Measurements from ENCODE around the gene IL19. TPM values are rescaled to one million over a fixed set of nuclear protein-coding genes. Genes with fewer than 3 reads are reported as not detected.

The IL19 gene, protein sequence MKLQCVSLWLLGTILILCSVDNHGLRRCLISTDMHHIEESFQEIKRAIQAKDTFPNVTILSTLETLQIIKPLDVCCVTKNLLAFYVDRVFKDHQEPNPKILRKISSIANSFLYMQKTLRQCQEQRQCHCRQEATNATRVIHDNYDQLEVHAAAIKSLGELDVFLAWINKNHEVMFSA
- polyA plus RNA-seq (ENCODE audit: insufficient read length in 4 of 4), result 1 to 10 TPM in 1 of 4 donors, under 1 TPM in 3; 0.51 to 1.0 (median 0.68) TPM

DNA sequence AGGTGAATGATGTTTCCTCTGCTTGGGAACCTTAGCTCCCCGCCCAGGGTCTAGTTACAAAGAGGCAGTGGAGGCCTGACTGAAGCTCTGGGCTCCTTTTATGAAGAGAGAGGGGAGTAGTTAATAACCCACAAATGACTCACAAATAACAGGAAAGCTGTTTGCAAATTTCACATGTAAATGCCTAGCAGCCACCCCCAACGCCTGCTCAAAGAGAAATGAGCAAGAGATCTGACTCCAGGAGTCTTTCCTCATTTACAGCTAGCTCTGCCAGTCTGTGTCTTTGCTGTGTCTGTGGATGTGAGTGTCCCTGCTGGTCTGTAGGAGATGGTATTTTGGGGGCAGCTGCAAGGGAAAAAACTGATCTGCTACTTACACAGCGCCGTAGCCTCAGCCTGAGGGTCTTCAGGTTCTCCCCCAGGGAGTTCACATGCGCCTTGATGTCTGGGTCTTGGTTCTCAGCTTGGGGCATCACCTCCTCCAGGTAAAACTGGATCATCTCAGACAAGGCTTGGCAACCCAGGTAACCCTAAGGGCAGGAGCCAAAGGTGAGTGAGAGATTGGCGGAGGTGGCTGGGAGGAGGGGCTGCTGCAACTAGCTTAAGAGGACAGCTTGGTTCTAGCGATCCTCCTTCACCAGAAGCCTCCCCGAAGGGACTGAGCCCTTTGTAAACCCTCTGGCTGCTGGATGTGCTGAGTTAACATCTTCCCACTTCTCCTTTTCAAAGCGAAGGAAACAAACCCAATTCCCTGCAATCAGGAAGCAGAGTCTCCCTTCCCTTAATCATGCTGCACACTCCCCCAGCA is at the start of gene IL19:
IL19 (plus strand) TSS at position 243 of the 807 bp plus-strand sequence. CDS start 65,890 bp downstream, outside the sequence.
- no peak for DNase-seq (ENCODE audit: low read depth in 4 of 4, low spot score in 2 of 4)

DNA sequence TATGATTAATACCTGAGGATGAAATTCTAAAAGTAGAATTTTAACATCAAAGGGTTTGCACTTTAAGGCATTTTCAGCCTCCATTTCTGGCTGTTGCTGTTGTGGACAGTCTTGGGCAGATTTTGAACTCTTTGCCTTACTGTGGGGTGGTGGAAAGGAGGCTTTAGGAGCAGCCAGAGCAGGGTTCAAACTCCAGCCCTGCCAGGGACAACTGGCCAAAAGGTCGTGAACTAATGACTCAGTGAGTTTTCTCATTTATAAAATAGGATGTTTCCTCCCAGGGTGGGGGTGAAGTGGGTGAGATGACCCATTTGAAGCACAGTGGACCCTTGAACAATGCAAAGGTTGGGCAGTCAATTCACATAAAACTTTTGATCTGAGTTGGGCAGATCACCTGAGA is 49.1 kb upstream of the IL19 start:
- no peak for DNase-seq (ENCODE audit: low read depth in 4 of 4, low spot score in 2 of 4)

DNA sequence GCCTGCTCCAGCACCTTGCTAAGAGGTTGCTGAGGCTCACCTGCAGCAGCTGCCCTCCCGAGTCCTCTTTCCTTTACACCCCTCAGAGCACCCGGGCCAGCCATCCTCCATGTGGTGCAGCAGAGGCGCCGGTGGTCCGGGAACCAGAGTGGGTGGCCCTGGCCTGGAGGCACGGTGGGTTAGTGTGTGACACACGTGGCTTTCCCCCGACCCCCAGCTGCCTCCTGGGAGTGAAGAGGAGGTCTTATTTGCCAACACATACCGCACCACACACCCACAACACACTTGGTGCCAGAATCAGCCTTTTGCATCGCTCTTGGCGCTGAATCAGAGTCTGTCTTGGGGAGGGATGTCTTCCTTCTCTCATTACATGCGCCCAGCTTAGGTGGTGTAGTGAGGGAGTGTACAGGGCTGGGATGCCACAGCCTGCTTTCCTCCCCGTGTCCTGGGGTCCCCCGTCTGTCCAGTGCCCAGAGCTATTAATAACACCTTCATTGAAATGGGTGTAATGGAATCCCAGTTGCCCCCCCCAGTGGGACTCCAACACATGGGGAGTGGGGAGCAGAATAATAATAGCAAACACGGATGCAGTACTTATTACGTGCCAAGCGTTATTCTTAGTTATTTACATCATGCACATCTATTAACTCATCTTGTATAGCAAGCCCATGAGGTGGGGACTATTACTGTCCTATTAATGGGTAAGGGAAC is 47.7 kb upstream of the IL19 start:
- DNase-seq (ENCODE audit: low read depth in 4 of 4, low spot score in 2 of 4), result no peak

DNA sequence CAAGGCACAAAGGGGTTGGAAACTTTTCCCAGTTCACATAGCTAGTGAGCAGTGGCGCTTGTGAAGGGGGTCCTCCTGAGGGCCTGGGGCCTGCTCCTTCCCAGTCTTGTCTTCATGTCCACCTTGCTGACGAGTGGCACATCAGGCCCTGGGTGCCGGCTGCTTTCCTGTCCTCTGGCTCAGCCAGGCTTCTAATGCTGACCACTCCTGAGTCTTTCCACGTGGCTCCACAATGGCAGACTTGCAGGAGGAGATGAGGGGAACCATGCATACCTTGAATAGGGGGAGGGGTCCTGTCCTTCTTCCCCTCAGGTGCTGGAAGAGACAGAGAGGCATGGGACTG is 47.1 kb upstream of the IL19 start:
- no peak for DNase-seq (ENCODE audit: low read depth in 4 of 4, low spot score in 2 of 4)

DNA sequence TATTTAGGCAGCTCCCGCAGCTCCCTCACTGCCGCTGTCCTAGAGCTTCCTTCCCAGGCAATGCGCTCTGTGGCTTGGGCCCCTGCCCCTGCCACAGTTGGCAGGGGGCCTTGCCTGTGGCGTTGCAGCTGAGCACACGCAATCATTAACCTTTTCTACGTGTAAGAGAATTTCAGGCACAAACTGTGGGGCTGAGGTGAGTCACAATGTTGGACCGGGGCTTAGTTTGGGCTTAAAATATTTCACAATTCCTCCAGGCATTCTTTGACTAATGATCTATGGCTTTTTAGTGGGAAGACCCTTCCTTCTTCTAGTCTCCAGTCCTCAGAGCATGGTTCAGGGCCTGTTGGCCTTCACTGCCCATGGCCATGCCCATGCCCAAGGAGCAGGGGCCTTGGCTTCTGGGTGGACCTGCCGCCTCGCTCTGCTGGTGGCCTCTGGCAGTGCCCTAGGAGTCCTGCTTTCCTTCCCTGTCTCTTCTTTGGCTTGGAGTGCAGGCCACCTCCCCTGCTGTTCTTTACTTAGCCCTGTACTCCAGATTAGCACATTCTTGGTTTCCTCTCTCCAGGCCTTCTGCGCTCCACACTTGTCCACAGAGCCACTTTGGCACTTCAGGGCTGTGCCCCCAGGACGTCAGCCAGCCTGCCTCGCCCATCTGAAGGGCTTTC is 46.6 kb upstream of the IL19 start:
- no peak for DNase-seq (ENCODE audit: low read depth in 4 of 4, low spot score in 2 of 4)

DNA sequence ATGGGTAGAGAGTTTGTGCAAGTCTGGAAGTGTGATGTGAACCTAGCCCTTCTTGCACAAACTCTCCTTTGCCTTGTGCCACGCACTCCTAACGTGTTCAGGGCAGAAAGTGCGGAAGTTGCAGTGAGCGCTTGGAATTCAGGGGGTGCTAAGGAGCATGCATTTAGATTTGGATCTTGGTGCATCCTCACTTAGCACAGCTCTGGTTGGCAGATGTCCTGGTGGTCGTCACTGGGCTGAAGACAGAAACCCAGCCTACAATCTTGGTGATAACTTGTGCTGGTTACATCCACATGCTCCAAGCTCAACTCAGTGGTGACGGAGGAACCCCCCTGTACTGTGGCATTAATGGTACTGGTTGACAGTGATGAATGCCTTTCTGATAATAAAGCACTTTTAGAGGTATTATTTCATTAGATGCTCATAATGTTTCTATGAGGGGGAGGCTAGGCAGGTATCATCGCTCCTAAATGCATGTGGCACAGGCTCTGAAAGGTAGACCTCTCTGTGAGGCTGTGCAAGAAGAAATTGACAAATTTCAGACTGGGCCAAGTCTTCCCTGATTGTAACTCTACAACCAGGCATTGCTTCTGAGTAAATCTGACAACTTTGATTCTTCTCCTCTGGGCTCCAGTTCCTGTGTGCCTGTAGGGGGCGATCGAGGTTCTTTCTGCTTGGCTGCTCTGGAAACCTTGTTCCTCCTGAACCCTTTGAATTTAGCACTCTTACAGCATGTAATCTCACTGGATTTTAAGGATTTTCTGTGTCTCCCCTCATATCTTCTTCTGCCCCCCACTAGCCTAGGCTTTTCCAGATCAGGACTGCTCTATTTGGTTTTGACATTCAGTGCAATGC is 45.2 kb upstream of the IL19 start:
- DNase-seq (ENCODE audit: low read depth in 4 of 4, low spot score in 2 of 4), result no peak

DNA sequence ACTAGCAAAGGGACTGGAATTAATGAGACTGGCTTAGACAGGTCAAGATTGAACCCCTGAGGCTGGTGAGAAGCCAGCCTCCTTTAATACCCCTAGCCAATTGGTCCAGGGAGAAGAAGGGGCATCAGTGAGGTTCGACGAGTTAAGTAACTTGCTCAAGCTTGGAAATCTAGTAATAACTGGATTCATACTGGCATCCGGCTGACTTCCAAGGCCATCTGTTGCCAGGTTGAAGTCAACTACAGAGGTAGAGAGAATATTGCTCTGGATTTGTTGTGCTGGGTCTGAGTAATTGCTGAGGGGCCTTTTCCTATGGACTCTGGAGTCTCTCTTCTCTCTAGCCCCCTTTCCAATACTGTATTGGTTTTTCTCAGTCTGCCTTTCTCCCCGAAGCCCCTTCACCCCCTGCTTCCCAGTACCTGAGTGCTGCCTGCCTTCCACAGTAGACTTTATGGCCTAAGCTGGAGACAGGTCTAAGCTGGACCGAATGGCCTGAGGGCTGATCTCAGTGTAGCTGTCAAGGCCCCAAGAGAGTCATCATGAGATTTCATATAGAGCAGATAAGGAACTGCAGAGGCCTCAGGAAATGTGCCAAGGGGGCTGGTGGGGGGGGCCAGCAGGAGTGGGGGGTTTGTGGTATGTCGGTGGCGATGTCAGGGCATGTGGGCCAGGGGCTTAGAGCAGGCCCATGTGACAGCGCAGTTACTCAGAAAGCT is 42.4 kb upstream of the IL19 start:
- DNase-seq (ENCODE audit: low read depth in 4 of 4, low spot score in 2 of 4), result no peak

DNA sequence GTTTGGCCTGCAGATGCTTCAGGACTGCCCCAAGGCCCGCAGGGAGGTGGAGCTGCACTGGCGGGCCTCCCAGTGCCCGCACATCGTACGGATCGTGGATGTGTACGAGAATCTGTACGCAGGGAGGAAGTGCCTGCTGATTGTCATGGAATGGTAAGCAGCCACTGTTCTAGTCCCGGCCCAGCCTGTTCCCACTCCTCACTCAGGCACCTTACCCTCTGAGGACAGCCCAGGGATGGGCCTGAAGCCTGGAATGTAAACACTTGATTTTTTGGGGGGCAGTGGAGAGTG is 41.9 kb upstream of the IL19 start:
- DNase-seq (ENCODE audit: low read depth in 4 of 4, low spot score in 2 of 4), result no peak

DNA sequence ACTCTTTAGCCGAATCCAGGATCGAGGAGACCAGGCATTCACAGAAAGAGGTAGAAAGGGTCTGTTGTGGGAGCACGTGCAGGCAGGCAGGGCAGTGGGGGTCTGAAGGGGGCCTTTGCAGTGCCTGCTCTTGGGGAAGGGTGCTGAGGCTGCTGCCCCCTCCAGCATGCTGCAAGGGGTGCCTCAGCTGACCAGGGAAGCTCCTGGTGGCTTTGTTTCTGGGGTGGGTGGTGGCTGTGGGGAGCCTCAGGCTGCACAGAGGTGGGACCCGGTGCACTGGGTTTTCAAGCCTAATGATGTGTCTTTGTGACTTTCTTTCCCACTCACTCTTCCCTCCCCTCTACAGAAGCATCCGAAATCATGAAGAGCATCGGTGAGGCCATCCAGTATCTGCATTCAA is 41.5 kb upstream of the IL19 start:
- no peak for DNase-seq (ENCODE audit: low read depth in 4 of 4, low spot score in 2 of 4)

DNA sequence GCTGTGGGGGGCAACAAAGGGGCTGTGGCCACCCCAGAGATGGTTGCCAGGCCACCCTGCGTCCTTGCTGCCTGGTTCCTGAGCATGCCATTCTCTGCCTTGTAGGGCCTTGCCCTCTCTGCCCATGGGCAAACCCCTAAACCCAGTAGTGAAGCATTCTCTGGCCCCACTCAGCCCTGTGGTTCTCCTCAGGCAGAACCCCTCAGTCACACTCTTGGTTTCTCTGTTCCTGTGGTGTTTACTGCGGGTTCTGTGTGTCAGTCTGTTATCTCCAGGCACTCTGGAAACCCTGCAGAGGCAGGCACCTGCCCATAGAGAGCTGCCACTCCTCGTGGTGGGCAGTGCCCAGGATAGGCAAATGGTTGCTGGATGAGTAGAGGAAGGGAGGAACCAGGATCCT is 41.1 kb upstream of the IL19 start:
- no peak for DNase-seq (ENCODE audit: low read depth in 4 of 4, low spot score in 2 of 4)

DNA sequence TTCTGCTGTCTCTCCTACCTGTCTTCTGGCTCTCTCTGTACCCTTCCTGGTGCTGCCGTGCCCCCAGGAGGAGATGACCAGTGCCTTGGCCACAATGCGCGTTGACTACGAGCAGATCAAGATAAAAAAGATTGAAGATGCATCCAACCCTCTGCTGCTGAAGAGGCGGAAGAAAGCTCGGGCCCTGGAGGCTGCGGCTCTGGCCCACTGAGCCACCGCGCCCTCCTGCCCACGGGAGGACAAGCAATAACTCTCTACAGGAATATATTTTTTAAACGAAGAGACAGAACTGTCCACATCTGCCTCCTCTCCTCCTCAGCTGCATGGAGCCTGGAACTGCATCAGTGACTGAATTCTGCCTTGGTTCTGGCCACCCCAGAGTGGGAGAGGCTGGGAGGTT is 38.1 kb upstream of the IL19 start:
- no peak for DNase-seq (ENCODE audit: low read depth in 4 of 4, low spot score in 2 of 4)

DNA sequence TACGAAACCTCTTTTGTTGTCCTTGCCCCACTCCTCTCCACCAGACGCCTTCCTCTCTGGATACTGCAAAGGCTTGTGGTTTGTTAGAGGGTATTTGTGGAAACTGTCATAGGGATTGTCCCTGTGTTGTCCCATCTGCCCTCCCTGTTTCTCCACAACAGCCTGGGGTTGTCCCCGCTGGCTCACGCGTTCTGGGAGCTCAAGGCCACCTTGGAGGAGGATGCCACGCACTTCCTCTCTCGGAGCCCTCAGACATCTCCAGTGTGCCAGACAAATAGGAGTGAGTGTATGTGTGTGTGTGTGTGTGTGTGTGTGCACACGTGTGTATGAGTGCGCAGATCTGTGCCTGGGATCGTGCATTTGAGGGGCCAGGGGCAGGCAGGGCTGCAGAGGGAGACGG is 37.6 kb upstream of the IL19 start:
- no peak for DNase-seq (ENCODE audit: low read depth in 4 of 4, low spot score in 2 of 4)

DNA sequence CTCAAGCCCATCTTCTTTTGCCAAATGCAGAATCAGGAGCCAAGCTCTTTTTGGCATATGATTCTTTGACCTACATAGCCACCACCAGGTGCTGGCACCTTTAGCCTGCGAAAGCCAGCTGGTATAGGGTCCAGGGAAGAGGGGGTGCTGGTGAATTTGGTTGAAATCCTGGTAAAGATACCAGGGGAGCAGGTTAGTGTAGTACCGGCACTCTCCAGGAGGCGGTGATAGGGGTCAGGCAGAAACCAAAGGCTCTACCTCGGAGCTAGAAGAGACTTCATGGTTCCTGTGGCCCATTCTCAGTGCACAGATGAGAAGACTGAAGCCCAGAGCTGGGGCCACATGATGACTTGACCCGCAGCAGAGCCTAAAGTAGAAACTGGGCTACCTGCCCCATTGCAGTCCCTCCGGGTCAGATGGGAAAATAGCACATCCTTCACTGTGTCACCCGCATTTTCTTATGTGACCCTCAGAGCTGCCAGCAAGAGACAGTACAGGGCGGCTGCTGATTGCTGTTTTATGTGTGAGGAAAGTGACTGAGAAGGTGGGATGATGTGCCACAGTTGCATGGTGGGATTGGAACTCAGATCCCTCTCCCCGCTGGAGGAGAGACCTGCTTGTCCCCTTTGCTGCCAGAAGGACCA is 36.0 kb upstream of the IL19 start:
- DNase-seq (ENCODE audit: low read depth in 4 of 4, low spot score in 2 of 4), result no peak

DNA sequence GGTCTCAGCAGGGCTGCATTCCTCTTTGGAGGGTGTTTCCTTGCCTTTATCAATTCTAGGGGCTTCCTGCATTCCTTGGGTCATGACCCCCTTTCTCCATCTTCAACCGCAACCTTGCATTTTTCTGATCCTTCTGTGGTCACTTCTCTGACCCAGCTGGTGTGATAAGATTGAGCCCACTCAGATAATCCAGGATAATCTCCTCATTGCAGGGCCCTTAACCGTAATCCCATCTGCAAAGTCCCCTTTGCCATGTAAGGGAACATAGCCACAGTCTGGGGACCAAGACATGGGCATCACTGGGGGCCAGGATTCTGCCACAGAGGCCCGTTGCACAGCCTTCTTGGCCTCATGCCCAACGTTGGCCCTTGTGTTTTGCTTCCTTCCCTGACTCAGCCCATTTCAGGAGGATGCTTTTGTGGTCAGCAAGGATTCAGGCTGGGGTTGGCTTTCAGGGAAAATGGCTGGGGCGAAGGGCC is 35.0 kb upstream of the IL19 start:
- DNase-seq (ENCODE audit: low read depth in 4 of 4, low spot score in 2 of 4), result no peak

DNA sequence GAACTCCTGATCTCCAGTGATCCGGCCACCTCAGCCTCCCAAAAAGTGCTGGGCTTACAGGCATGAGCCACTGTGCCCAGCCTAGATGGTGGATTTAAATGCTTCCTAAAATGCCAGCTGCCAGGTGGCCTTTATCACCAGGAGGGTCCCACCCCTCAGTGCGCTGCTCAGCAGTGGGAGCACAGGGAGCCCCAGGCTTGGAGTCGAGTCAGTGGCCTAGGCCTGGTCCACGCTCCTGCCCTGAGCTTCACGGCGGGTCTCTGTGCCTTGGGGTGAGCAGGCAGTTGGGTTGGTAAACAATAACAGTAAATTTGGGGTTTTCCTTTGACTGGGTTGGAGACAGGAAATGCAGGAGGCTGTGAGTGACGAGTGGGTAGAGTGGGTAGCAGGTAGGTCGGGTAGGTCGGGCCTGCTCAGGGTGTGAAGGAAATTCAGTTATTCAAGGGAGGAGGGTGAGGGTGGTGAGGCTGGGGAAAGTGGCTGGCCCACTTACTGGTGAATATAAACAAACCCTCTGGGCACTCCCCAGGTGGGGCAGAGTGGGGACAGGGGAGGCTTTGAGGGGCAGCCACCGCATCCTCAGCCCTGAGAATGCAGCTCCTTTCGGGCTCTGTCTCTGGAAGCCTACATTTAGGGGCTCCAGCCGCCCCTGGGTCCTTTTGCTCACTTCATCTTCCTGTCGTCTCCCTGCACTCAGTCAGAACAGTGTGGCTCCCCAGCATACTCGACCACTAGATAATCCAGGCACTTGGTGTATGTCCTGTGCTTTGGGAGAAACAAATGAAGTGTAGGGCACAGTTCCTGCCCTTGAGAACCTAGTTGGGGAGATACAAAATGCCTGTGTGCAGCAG is 33.5 kb upstream of the IL19 start:
- DNase-seq (ENCODE audit: low read depth in 4 of 4, low spot score in 2 of 4), result no peak

DNA sequence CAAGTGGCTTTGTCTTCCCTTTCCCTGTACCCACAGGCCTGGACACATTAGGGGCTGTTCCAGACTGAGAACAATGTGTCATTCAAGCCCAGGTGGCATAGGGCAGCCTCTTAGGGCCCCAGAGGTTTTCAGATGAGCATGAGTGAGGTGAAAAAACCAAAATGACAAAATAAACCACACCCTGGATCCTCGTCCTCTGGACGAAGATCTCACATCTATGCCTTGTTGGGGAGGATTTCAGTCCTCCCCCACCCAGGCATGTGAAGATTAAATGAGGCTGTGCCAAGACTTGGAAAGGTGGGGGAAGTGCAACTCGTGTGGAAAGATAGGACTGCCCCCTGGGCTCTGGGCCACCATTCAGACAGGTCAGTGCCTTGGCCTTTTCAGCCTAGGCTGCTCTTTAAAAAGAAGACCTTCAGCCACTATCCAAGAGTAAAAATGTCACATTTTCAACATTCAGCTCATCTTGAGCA is 32.8 kb upstream of the IL19 start:
- DNase-seq (ENCODE audit: low read depth in 4 of 4, low spot score in 2 of 4), result no peak

DNA sequence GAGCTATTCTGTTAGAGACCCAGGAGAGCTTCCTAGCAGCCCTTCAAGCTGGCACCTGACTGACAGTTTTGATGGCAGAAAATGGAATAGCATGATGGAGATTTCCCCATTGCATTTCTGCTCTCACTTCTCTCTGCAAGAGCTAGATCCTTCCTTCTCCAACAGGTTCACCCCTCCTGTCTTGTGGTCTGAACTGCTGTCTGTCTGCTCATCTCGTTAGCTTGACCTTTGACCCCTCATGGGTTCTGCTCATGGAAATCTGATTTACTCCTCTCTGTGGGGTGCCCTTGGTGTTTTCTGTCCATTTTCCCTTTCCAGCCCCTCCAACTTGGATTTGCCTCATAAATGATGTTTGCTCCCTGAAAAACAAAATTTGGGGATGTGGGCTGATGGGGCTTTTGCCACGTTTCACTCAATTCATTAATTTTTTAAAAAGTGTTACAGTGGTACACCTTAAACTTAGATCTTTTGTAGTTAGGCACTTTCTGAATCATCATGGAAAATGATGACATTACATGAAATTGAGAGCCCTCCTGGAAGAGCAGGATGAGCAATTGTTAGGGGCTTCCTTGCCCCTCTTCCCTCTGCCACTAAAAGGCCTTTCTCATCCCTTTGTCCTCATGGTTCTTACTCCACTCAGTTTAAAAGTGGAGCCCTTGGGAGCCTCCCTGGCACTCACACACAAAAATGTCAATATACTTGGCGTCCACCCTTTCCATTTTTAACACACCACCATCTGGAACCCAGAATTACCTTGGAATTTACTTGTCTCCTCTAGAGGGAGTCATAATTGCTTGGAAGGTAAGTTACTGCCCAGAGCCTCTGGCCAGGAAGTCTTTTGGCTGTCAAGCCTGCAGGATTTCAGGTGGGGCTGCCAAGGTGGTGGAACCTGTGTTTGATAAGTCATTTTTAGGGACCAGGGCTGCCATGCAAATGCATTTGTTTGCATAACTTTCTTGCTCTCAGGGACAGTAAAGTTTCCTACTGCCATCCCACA is 31.9 kb upstream of the IL19 start:
- no peak for DNase-seq (ENCODE audit: low read depth in 4 of 4, low spot score in 2 of 4)
